Psoas muscle (tissue), 8 donors: Measurements from ENCODE around the gene TAPBPL. TPM values are rescaled to one million over a fixed set of nuclear protein-coding genes. Genes with fewer than 3 reads are reported as not detected.
A peak's percentile ranks its signal among the peaks of the same experiment; 100 is the strongest.
"Not testable (repeated sequence)": the region's sequence is repeated elsewhere in the genome, so short reads cannot be mapped to it uniquely, and the experiment has no call there.

ENCODE experiments used
- ATAC-seq, 4 donors: fragments of 200-7000 bp; cut with Tn5 transposase; one replicate each; pipeline ENCODE4 v1.9.1; 2020; ENCODE audit warnings: moderate library complexity in 3 of 4, mild to moderate bottlenecking in 2 of 4
- DNase-seq, 2 donors: peaks; one replicate each; pipeline ENCODE4 v3.0.0-alpha.2; 2020
- H3K27ac ChIP-seq: fragments of 200-600 bp; one replicate; pipeline ENCODE4 v1.8.0; 2022
- H3K27me3 ChIP-seq, 3 donors: fragments of 200-600 bp in 1 of 3; one replicate each; pipeline versions ENCODE4 v1.6.1 to v1.8.0; 2013 to 2022; ENCODE audit warnings: low read length in 2 of 3, mild to moderate bottlenecking in 2 of 3, moderate library complexity in 1 of 3; ENCODE audit not compliant: insufficient read depth in 3 of 3
- H3K36me3 ChIP-seq, 2 donors: fragments of 200-600 bp in 1 of 2; one replicate each; pipeline versions ENCODE4 v1.6.1 to v1.8.0; 2013 to 2022; ENCODE audit warnings: low read depth in 1 of 2, mild to moderate bottlenecking in 1 of 2, moderate library complexity in 1 of 2; ENCODE audit not compliant: insufficient read depth in 1 of 2
- H3K4me1 ChIP-seq: fragments of 200-600 bp; one replicate; pipeline ENCODE4 v1.8.0; 2022
- H3K4me3 ChIP-seq: fragments of 200-600 bp; one replicate; pipeline ENCODE4 v1.8.0; 2022; ENCODE audit warnings: mild to moderate bottlenecking
- H3K9me3 ChIP-seq: fragments of 200-600 bp; one replicate; pipeline ENCODE4 v1.8.0; 2022
- CTCF ChIP-seq: fragments of 200-600 bp; IDR thresholded peaks from one replicate; pipeline ENCODE4 v1.8.0; 2022; ENCODE audit warnings: antibody characterized with exemption
- WGBS, 3 donors: extraction: QIAGEN DNeasy Blood & Tissue Kit; methylation state at CpG; one replicate each; pipeline versions ENCODE4 v1.1.6 to v1.1.7; 2013; 5-methylcytosine and 5-hydroxymethylcytosine counted together
- intact Hi-C, 2 donors: fragments of 100-400 bp; cut with DNase I; formaldehyde crosslinking; loops; one replicate each; pipeline versions ENCODE4 v1.11.0 to v1.14.2; 2022
- polyA plus RNA-seq, 3 donors: library from polyadenylated mRNA; stranded (reverse); fragments of 200-250 nt; gene quantifications; one replicate each; pipeline ENCODE4 v1.2.3, GENCODE V29; 2013
- total RNA-seq, 4 donors: library from RNA; stranded (reverse); fragmentation: NEBNext Ultra II Directional in 2 of 4; extraction: Animal tissue kit (Norgen Biotek cat#: 25700) in 2 of 4; gene quantifications; one replicate each; pipeline versions ENCODE4 v1.2.1 to v1.2.4, GENCODE V29; 2021 to 2023
- donor health status: healthy with polysubstance abuse.
- donor health status: DM: no; HTN: no; CAD: no; lungs with moderate emphysema.
- donor health status: Bipolar disorder and iron deficiency.
- donor health status: healthy.
- donor health status: DM: yes; HTN: yes; CAD: no.
- donor health status: DM: no; HTN: no; CAD: no.
- donor health status: DM: no; HTN: no; CAD: no.
- donor health status: DM: yes; HTN: yes; CAD: no.

TAPBPL gene
- total and polyA plus RNA-seq, 7 donors, result 4.6 to 11.3 (median 7.7) TPM

GRCh38 chr12:6424008-6424347 is 27.9 kb upstream of the TAPBPL start:
- DNase-seq (no peak), ATAC-seq (peak in 2 of 4 donors; percentile 28 to 35)
- peaks cover 8% of the 10 kb centered on the region for H3K4me1 ChIP-seq
- H3K27ac ChIP-seq, result peak overlapping the region; percentile 54
- H3K4me3 ChIP-seq, result no peak overlapping the region
- TF ChIP-seq CTCF, result no peak
- H3K36me3 ChIP-seq, result no peaks in the 10 kb centered on the region
- intact Hi-C loops, result loop anchor here (1.0 to 5.0 kb wide), 2 partner anchors 41 to 113 kb away; no protein-coding TSS in a partner anchor
- 35 to 61% (median 36%) methylated on average over 6 of the region's 6 CpGs for WGBS, 3 donors
- H3K9me3 ChIP-seq, result no peaks in the 10 kb centered on the region
- H3K27me3 ChIP-seq, result no peaks in the 10 kb centered on the region

GRCh38 chr12:6424866-6425265 is 27.0 kb upstream of the TAPBPL start:
- Histone ChIP-seq H3K36me3 (no peaks in the 10 kb centered on the region), H3K27me3 (no peaks in the 10 kb centered on the region), H3K27ac (no peak overlapping the region), H3K9me3 (no peaks in the 10 kb centered on the region), H3K4me3 (no peak overlapping the region), H3K4me1 (peaks cover 11% of the 10 kb centered on the region)
- intact Hi-C loops, result loop anchor here (1.0 to 5.0 kb wide), 2 partner anchors 40 to 112 kb away; no protein-coding TSS in a partner anchor
- TF ChIP-seq CTCF, result no peak
- DNase-seq, result no peak
- ATAC-seq, result no peak
- 54 to 81% (median 72%) methylated on average over 8 of the region's 8 CpGs for WGBS, 3 donors

DNA sequence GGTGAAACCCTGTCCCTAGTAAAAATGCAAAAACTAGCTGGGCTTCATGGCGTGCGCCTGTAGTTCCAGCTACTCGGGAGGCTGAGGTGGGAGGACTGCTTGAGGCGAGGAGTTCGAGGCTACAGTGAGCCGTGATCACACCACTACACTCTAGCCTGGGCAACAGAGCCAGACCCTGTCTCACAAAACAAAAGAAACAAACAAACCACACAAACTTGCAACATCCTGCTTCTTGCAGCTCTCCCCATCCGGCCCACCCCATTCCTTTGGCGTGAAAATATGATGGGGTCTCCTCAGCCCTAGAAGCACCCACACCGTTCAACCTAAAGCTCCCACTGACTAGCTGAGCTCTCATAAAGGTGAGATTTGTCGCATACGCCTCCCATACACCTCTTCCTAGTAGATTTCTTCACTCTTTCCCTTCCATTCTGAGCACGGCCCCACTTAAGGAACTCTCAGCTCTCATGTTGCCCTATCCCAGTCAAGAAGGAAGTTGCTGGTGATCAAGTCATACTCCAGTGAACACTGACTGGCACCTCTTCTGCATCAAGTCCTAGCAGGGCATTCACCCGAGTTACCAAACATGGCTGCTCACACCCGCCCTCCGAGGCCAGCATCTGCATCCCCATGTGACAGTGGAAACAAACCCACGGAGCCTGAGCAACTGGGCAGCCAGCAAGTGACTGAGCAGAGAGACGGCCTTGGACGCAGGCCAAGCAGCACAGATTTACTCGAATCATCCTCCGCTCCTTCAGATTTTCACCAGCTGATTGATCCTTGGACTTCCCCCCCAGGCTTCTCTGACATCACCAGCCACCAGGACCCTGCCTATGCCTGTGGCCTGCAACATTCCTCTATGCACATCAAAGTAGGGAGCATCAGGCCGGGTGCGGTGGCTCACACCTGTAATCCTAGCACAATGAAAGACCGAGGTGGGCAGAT is 26.0 kb upstream of the TAPBPL start:
- ATAC-seq, result no peak
- no peak overlapping the region for H3K27ac ChIP-seq
- H3K4me1 ChIP-seq, result peaks cover 21% of the 10 kb centered on the region
- no peak for TF ChIP-seq CTCF
- no peak overlapping the region for H3K4me3 ChIP-seq
- H3K36me3 ChIP-seq, result no peaks in the 10 kb centered on the region
- H3K9me3 ChIP-seq, result no peaks in the 10 kb centered on the region
- intact Hi-C loops, result no loop called here
- H3K27me3 ChIP-seq, result no peaks in the 10 kb centered on the region
- 80 to 82% (median 81%) methylated on average over 23 of the region's 23 CpGs for WGBS, 3 donors
- peak in 1 of 2 donors; percentile 28 for DNase-seq

DNA sequence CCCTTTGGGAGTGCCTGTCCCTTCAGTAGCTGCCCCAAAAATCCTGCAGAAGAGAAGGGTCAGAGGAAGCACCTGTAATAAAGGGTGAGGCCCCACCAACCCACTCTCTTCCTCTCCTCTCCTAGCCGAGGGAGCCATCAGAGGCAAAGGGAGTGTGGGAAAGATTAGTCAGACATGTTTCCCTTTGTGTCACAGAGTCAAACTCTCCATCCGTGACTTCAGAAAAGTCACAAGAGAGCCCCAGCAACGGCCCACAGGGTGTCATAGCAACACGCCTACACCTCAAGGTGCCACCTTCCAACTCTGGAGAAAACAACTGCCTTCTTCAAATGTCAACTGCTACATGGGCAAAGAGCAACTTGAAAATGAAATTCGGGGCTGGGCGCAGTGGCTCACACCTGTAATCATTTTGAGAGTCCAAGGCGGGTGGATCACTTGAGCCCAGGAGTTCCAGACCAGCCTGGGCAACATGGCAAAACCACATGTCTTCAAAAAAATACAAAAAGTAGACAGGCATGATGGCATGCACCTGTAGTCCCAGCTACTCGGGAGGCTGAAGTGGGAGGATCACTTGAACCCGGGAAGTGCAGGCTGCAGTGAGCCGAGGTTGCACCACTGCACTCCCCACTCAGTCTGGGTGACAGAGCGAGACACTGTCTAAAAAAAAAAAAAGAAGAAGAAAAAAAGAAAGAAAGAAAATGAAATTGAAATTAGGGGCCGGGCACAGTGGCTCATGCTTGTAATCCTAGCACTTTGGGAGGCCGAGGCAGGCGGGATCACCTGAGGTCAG is 24.8 kb upstream of the TAPBPL start:
- Histone ChIP-seq H3K9me3 (no peaks in the 10 kb centered on the region), H3K4me1 (peaks cover 25% of the 10 kb centered on the region), H3K4me3 (no peak overlapping the region), H3K36me3 (no peaks in the 10 kb centered on the region), H3K27ac (no peak overlapping the region), H3K27me3 (no peaks in the 10 kb centered on the region)
- intact Hi-C loops, result no loop called here
- DNase-seq (no peak), ATAC-seq (no peak)
- WGBS, 3 donors, result 79 to 84% (median 81%) methylated on average over 14 of the region's 14 CpGs
- TF ChIP-seq CTCF, result no peak

DNA sequence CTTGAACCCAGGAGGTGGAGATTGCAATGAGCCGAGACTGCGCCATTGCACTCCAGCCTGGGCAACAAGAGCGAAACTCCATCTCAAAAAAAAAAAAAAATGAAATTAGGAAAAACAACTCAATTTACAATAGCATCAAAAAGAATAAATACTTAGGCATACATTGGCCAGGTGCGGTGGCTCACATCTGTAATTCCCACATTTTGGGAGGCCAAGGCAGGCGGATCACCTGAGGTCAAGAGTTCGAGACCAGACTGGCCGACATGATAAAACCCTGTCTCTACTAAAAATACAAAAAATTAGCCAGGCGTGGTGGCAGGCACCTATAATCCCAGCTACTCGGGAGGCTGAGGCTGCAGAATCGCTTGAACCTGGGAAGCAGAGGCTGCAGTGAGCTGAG is 24.0 kb upstream of the TAPBPL start:
- 90 to 98% (median 97%) methylated on average over 10 of the region's 10 CpGs for WGBS, 3 donors
- H3K9me3 ChIP-seq, H3K36me3 ChIP-seq, H3K27ac ChIP-seq, H3K4me3 ChIP-seq, H3K27me3 ChIP-seq, ATAC-seq, intact Hi-C loops, DNase-seq: not testable (repeated sequence)
- peaks cover 25% of the 10 kb centered on the region for H3K4me1 ChIP-seq
